ENCODE results near the gene RREB1. TPM values are rescaled to one million over a fixed set of nuclear protein-coding genes. Genes with fewer than 3 reads are reported as not detected.
A peak's percentile ranks its signal among the peaks of the same experiment; 100 is the strongest.

The RREB1 gene
- total and polyA plus RNA-seq, 7 experiments from 2014 or later, result 4.2 to 56.7 (median 49.2) TPM

DNA sequence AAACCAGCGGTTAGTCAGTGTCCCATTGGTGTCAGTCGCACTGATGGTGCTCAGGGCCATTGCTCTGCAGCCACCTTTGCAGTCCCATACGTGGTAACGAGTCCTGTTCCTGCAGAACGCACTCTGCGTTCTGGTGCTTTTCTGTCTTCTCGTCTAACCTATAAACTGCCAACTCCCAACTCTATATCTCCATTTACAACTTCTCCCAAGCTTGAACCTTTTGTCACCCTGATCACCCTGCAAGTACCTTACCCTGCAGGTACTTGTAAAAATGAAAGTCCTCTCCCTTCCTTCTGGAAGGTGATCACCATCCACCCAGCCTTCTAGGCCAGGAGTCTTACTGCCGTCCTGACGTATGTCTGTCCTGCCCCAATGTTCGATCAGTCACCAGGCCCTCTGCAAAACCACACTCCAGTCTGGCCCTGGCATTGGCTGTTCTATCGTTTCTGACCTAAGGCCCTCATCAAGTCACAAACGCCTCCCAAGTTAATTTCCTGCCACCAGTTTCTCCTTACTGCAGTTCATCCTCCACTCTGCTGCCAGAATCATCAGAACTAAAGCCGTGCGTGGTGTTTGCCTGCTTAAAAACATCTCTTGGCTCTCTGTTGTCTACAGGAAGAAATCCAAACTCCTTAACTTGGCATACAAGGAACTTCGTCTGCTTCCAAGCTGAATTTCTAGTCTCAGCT, 7.9 kb downstream of the RREB1 start:
- H3K4me3 Mint-ChIP-seq, result peak overlapping the region; percentile 24 to 75 (median 68)
- peaks cover under 1 to 50% of the 10 kb centered on the region in 2 donors for H3K4me1 ChIP-seq (ENCODE audit: control insufficient read depth in 2 of 2, insufficient read depth in 2 of 2, low read length in 2 of 2)
- CTCF ChIA-PET, result interaction anchor here (1.0 to 1.2 kb wide), 2 partner anchors 19 to 28 kb away, joined by 5 read pairs; no protein-coding TSS in a partner anchor

DNA sequence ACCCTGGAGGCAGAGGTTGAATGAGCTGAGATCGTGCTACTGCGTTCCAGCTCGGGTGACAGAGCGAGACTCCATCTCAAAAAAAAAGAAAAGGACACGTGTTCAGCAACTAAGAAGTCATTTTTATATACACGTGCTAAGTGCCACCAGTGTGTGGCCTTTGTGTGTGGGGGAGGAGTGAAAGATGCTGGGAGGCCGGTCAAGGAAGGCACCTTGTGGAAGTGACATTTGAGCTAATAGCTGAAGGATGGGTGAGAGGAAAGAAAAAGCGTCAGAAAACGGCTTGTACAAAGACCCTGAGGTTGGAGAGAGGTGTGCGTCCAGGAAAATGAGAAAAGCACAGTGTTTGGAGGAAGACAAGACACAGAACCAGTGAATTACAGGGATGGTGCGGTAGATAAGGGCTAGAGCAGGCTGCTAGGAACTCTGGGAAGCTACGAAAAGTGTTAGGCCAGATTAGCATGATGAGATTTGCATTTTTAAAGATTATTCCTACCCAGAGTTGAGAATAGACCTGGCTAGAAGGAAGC, 11.6 kb downstream of the RREB1 start:
- intact Hi-C loops (cut with micrococcal nuclease), result loop anchor here in 1 of 2 donors (10.0 kb wide), 1 partner anchor 265 kb away; the partner anchor contains the start of genes CAGE1 and RIOK1
- Histone ChIP-seq H3K9me3 (ENCODE audit: control insufficient read depth in 2 of 3, low read length in 3 of 3) (no peaks in the 10 kb centered on the region), H3K27me3 (ENCODE audit: control insufficient read depth in 2 of 2, insufficient read depth in 2 of 2, low read length in 2 of 2) (no peaks in the 10 kb centered on the region), H3K27ac (ENCODE audit: low read depth, low read length) (no peak overlapping the region), H3K4me1 (ENCODE audit: control insufficient read depth in 2 of 2, insufficient read depth in 2 of 2, low read length in 2 of 2) (peaks cover 0 to 24% of the 10 kb centered on the region in 2 donors), H3K4me3 (ENCODE audit: low read length) (no peak overlapping the region), H3K36me3 (ENCODE audit: control insufficient read depth in 2 of 3, insufficient read depth in 3 of 3, low read length in 3 of 3) (no peaks in the 10 kb centered on the region)
- Mint-ChIP-seq H3K4me1 (peaks cover 34 to 83% (median 65%) of the 10 kb centered on the region in 7 donors), H3K27me3 (no peaks in the 10 kb centered on the region), H3K9me3 (no peaks in the 10 kb centered on the region), H3K36me3 (peaks cover 3 to 17% (median 12%) of the 10 kb centered on the region in 5 donors), H3K27ac (peak overlapping the region in 7 of 9 donors; percentile 2 to 84 (median 47)), H3K4me3 (peak overlapping the region in 2 of 10 donors; percentile 2 to 15)
- ATAC-seq, result no peak
- POLR2A ChIA-PET, result interaction anchor here (0.7 to 1.5 kb wide), 4 partner anchors 9 to 96 kb away, joined by 3 to 5 read pairs (median 4); no protein-coding TSS in a partner anchor
- CTCF ChIA-PET, result interaction anchor here (1.6 kb wide), 1 partner anchor 9 kb away, joined by 13 read pairs; no protein-coding TSS in a partner anchor
- DNase-seq, result no peak

More for the DNA sequence above, 7.9 kb downstream of the RREB1 start:
- H3K27me3 ChIP-seq (ENCODE audit: control insufficient read depth in 2 of 2, insufficient read depth in 2 of 2, low read length in 2 of 2), result no peaks in the 10 kb centered on the region
- ATAC-seq, result no peak
- peak overlapping the region; percentile 60 for H3K27ac ChIP-seq (ENCODE audit: low read depth, low read length)
- H3K9me3 ChIP-seq (ENCODE audit: control insufficient read depth in 2 of 3, low read length in 3 of 3), result no peaks in the 10 kb centered on the region
- DNase-seq, result no peak
- POLR2A ChIA-PET, result interaction anchor here (0.6 to 10.7 kb wide), 8 partner anchors 9 to 198 kb away, joined by 3 to 99 read pairs (median 6); no protein-coding TSS in a partner anchor
- no peaks in the 10 kb centered on the region for H3K36me3 ChIP-seq (ENCODE audit: control insufficient read depth in 2 of 3, insufficient read depth in 3 of 3, low read length in 3 of 3)
- peaks cover 56 to 96% (median 84%) of the 10 kb centered on the region in 7 donors for H3K4me1 Mint-ChIP-seq
- H3K27me3 Mint-ChIP-seq, result no peaks in the 10 kb centered on the region
- H3K36me3 Mint-ChIP-seq, result peaks cover 0 to 9% (median 0%) of the 10 kb centered on the region in 5 donors
- H3K9me3 Mint-ChIP-seq, result no peaks in the 10 kb centered on the region
- no peak overlapping the region for H3K4me3 ChIP-seq (ENCODE audit: low read length)
- peak overlapping the region; percentile 44 to 93 (median 89) for H3K27ac Mint-ChIP-seq
- intact Hi-C loops (cut with micrococcal nuclease), result loop anchor here in 1 of 2 donors (1.0 to 10.0 kb wide), 3 partner anchors 10 to 269 kb away; partner anchors contain the start of genes CAGE1 and RIOK1

DNA sequence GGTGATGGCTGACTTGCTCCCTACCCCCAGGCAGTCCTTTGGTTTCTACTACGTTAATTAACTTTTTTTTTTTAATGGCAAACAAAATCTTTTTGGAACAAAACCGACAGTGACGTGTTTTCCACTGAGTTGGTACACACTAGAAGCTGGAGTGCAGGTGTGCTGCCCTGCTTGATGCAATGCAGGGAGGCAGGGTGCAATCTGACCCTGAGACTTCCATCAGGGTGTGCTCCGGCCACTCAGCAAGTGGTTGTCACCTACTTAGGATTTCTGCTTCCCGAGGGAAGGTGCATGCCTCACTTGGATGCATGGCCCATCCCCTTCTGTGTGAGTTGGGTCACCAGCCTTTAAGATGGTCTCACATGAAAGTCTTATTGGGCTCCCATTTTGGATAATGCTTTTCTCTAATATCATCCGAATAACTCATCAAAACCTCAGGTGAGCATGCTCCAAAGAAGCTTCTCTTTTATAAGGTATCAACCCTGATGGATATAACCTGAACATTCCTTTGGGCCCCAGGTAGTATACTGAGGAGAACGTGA, 14.0 kb downstream of the RREB1 start:
- no peak for DNase-seq
- POLR2A ChIA-PET, result interaction anchor here (0.5 to 0.7 kb wide), 2 partner anchors 12 to 383 kb away, joined by 3 read pairs; no protein-coding TSS in a partner anchor
- Histone ChIP-seq H3K27ac (ENCODE audit: low read depth, low read length) (no peak overlapping the region), H3K4me1 (ENCODE audit: control insufficient read depth in 2 of 2, insufficient read depth in 2 of 2, low read length in 2 of 2) (peaks cover 4 to 10% of the 10 kb centered on the region in 2 donors), H3K4me3 (ENCODE audit: low read length) (no peak overlapping the region), H3K9me3 (ENCODE audit: control insufficient read depth in 2 of 3, low read length in 3 of 3) (no peaks in the 10 kb centered on the region), H3K36me3 (ENCODE audit: control insufficient read depth in 2 of 3, insufficient read depth in 3 of 3, low read length in 3 of 3) (peaks cover 0 to 5% (median 0%) of the 10 kb centered on the region in 3 experiments), H3K27me3 (ENCODE audit: control insufficient read depth in 2 of 2, insufficient read depth in 2 of 2, low read length in 2 of 2) (no peaks in the 10 kb centered on the region)
- Mint-ChIP-seq H3K4me3 (no peak overlapping the region), H3K4me1 (peaks cover 33 to 83% (median 63%) of the 10 kb centered on the region in 7 donors), H3K9me3 (peaks cover 0 to under 1% (median 0%) of the 10 kb centered on the region in 11 donors), H3K36me3 (peaks cover 3 to 31% (median 12%) of the 10 kb centered on the region in 5 donors), H3K27me3 (no peaks in the 10 kb centered on the region), H3K27ac (peak overlapping the region in 1 of 9 donors; percentile 28)
- no peak for ATAC-seq
- intact Hi-C loops (cut with micrococcal nuclease), result no loop called here
- CTCF ChIA-PET, result no interaction called here

DNA sequence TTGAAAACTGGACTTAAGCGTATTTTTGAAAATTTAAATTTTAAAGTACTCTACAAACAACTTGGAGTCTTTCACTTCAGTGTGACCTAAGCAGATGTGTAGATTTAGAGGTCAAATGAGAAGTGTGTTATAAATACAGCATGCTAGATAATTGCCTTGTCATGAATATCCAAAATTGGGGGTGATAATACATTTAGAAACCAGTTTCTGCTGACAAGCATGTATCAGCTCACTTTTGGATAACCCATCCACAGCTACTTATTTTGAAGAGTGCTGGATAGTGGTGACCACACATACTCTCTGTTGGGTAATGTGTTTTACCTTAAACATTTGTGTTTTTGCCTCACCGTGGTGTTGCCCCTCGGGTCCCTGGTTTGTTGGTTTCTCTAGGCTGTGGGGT, 14.9 kb downstream of the RREB1 start:
- Mint-ChIP-seq H3K4me3 (no peak overlapping the region), H3K27ac (peak overlapping the region in 2 of 9 donors; percentile 29 to 42), H3K36me3 (peaks cover 3 to 32% (median 12%) of the 10 kb centered on the region in 5 donors), H3K4me1 (peaks cover 37 to 83% (median 65%) of the 10 kb centered on the region in 7 donors), H3K27me3 (no peaks in the 10 kb centered on the region), H3K9me3 (peaks cover 0 to 2% (median 0%) of the 10 kb centered on the region in 11 donors)
- DNase-seq (no peak), ATAC-seq (no peak)
- Histone ChIP-seq H3K27ac (ENCODE audit: low read depth, low read length) (no peak overlapping the region), H3K27me3 (ENCODE audit: control insufficient read depth in 2 of 2, insufficient read depth in 2 of 2, low read length in 2 of 2) (no peaks in the 10 kb centered on the region), H3K36me3 (ENCODE audit: control insufficient read depth in 2 of 3, insufficient read depth in 3 of 3, low read length in 3 of 3) (peaks cover 0 to 5% (median 0%) of the 10 kb centered on the region in 3 experiments), H3K9me3 (ENCODE audit: control insufficient read depth in 2 of 3, low read length in 3 of 3) (no peaks in the 10 kb centered on the region), H3K4me3 (ENCODE audit: low read length) (no peak overlapping the region), H3K4me1 (ENCODE audit: control insufficient read depth in 2 of 2, insufficient read depth in 2 of 2, low read length in 2 of 2) (peaks cover 4 to 14% of the 10 kb centered on the region in 2 donors)
- CTCF ChIA-PET, result interaction anchor here (0.6 kb wide), 1 partner anchor 38 kb away, joined by 5 read pairs; no protein-coding TSS in a partner anchor
- POLR2A ChIA-PET, result interaction anchor here (1.2 kb wide), 1 partner anchor 10 kb away, joined by 4 read pairs; no protein-coding TSS in a partner anchor
- intact Hi-C loops (cut with micrococcal nuclease), result no loop called here

DNA sequence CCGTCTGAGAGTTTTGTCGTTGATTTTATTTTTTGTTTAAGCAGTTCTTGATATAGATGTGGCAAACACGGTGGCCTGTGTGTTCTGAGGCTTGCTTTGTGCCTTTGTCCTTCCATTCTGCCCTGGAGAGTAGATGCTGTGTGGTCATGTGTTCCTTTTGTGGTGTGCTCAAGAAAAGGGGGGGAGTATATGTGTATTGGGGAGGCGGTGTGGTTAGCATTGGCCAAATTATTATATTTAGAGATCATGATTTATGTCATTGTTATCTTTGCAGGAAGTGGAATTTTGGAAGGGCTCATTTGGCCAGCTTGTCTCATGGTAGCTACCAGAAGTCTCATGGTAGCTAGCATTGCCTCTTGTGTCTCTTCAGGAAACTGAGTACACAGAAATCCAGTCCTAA, 16.4 kb downstream of the RREB1 start:
- ATAC-seq (no peak), DNase-seq (no peak)
- Histone ChIP-seq H3K4me3 (ENCODE audit: low read length) (no peak overlapping the region), H3K27me3 (ENCODE audit: control insufficient read depth in 2 of 2, insufficient read depth in 2 of 2, low read length in 2 of 2) (no peaks in the 10 kb centered on the region), H3K4me1 (ENCODE audit: control insufficient read depth in 2 of 2, insufficient read depth in 2 of 2, low read length in 2 of 2) (peaks cover 5 to 28% of the 10 kb centered on the region in 2 donors), H3K9me3 (ENCODE audit: control insufficient read depth in 2 of 3, low read length in 3 of 3) (no peaks in the 10 kb centered on the region), H3K36me3 (ENCODE audit: control insufficient read depth in 2 of 3, insufficient read depth in 3 of 3, low read length in 3 of 3) (peaks cover 0 to 5% (median 0%) of the 10 kb centered on the region in 3 experiments), H3K27ac (ENCODE audit: low read depth, low read length) (no peak overlapping the region)
- Mint-ChIP-seq H3K9me3 (peaks cover 0 to 2% (median 0%) of the 10 kb centered on the region in 11 donors), H3K4me1 (peaks cover 48 to 86% (median 74%) of the 10 kb centered on the region in 7 donors), H3K27me3 (no peaks in the 10 kb centered on the region), H3K36me3 (peaks cover 3 to 32% (median 12%) of the 10 kb centered on the region in 5 donors), H3K4me3 (peak overlapping the region in 3 of 10 donors; percentile 3 to 39 (median 38)), H3K27ac (peak overlapping the region in 7 of 9 donors; percentile 4 to 88 (median 53))
- ChIA-PET CTCF (no interaction called here), POLR2A (interaction anchor here (9.4 to 9.5 kb wide), 2 partner anchors 12 to 16 kb away, joined by 91 to 99 read pairs; partner anchors contain the start of gene RREB1)
- intact Hi-C loops (cut with micrococcal nuclease), result no loop called here

DNA sequence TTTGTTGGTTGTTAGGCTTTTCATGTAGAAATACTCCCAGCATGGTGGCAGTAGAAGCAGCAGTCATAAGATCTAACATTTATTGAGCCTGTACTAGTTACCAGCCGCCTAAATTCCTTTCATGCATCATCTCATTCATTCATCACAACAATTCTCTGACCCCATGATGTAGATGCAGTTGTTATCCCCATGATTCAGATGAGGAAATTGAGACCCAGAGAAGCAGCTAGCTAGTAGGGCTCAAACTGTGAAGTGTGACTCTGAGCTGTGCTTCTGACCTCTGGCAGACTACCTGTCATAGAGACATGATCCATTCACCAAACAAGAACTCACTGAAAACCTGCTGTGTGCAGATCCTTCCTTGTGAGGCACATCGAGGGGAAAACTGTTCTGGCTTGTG, 16.9 kb downstream of the RREB1 start:
- H3K4me3 ChIP-seq (ENCODE audit: low read length), result no peak overlapping the region
- ATAC-seq, result no peak
- H3K9me3 ChIP-seq (ENCODE audit: control insufficient read depth in 2 of 3, low read length in 3 of 3), result no peaks in the 10 kb centered on the region
- H3K27me3 ChIP-seq (ENCODE audit: control insufficient read depth in 2 of 2, insufficient read depth in 2 of 2, low read length in 2 of 2), result no peaks in the 10 kb centered on the region
- peak overlapping the region in 8 of 9 donors; percentile 11 to 88 (median 51) for H3K27ac Mint-ChIP-seq
- H3K4me1 Mint-ChIP-seq, result peaks cover 50 to 86% (median 74%) of the 10 kb centered on the region in 7 donors
- no peaks in the 10 kb centered on the region for H3K27me3 Mint-ChIP-seq
- peaks cover 0 to 5% (median 0%) of the 10 kb centered on the region in 3 experiments for H3K36me3 ChIP-seq (ENCODE audit: control insufficient read depth in 2 of 3, insufficient read depth in 3 of 3, low read length in 3 of 3)
- ChIA-PET CTCF (no interaction called here), POLR2A (interaction anchor here (9.4 to 9.5 kb wide), 2 partner anchors 12 to 16 kb away, joined by 91 to 99 read pairs; partner anchors contain the start of gene RREB1)
- H3K36me3 Mint-ChIP-seq, result peaks cover 3 to 32% (median 10%) of the 10 kb centered on the region in 5 donors
- H3K27ac ChIP-seq (ENCODE audit: low read depth, low read length), result no peak overlapping the region
- H3K4me3 Mint-ChIP-seq, result peak overlapping the region in 5 of 10 donors; percentile 13 to 45 (median 15)
- H3K4me1 ChIP-seq (ENCODE audit: control insufficient read depth in 2 of 2, insufficient read depth in 2 of 2, low read length in 2 of 2), result peaks cover 7 to 33% of the 10 kb centered on the region in 2 donors
- peaks cover 0 to 2% (median 0%) of the 10 kb centered on the region in 11 donors for H3K9me3 Mint-ChIP-seq
- intact Hi-C loops (cut with micrococcal nuclease), result loop anchor here in 1 of 2 donors (1.0 kb wide), 1 partner anchor 9 kb away; no protein-coding TSS in a partner anchor
- DNase-seq, result no peak

Data from naive thymus-derived CD4-positive, alpha-beta T cell (primary cell).